HL-60/S4 treated with phorbol 12-myristate 13-acetate at 8.2 ng/mL for 4 days and 3 days (cell line): ENCODE results near the gene C5orf24.
"Not testable (repeated sequence)": the region's sequence is repeated elsewhere in the genome, so short reads cannot be mapped to it uniquely, and the experiment has no call there.

ENCODE experiments used
- in situ Hi-C: fragments of 300-500 bp; cut with MboI; formaldehyde crosslinking; loops from 2 replicates; pipeline ENCODE4 v1.15.0; 2022; ENCODE audit warnings: low sequenced_read_pairs

The C5orf24 gene

GRCh38 chr5:134845852-134846640 lies at the start of gene C5orf24:
C5orf24 (plus strand) TSS chr5:134845968; CDS start chr5:134854901, 8,933 bp downstream.
- in situ Hi-C loops = no loop called here

DNA sequence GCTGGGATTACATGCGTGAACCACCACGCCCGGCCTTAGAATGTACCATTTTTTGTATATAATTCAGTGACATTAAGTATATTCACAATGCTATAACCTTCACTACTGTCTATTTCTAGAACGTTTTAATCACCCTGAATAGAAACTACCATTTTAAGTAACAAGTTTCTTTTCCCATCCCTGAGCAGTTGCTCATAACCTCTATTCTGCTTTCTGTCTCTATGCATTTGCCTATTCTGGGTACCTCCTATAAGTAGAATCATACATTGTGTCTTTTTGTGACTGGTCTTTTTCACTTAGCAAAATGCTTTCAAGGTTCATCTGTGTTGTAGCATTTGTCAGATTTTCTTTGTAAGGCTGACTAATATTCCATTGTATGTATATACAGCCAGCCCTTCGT lies 47.3 kb upstream of the C5orf24 start:
- in situ Hi-C loops = no loop called here

DNA sequence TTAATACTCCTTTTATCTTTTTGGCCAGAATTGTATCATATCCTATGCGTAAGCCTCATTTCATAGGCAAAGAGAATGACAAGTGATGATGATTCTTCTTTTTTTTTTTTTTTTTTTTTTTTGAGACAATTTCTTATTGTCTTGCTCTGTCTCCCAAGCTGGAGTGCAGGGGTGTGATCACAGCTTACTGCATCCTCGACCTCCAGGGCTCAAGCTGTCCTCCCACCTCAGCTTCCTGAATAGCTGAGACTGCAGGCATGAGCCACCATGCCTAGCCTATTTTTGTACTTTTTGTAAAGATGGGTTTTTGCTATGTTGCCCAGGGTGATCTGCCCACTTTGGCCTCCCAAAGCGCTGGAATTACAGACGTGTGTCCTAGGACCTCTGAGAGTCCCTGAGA lies 41.9 kb upstream of the C5orf24 start:
- in situ Hi-C loops = no loop called here

- in situ Hi-C loops = no loop called here
Measured at GRCh38 chr5:134813407-134813806, 32.4 kb upstream of the C5orf24 start.

DNA sequence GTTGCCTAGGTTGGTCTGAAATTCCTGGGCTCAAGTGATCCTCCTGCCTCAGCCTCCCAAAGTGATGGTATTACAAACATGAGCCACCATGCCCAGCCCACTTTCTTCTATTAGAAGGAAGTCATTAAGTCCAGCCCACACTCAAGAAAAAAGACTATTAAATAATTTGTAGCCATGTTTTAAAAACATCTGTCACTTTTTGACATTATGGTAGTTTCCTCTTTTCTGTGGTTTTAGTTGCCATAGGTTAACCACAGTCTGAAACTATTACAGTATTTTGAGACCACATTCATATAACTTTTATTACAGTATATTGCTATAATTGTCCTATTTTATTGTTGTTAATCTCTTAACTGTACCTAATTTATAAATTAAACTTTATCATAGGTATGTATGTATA lies 31.9 kb upstream of the C5orf24 start:
- in situ Hi-C loops = no loop called here

GRCh38 chr5:134817006-134817405 lies 28.8 kb upstream of the C5orf24 start:
- in situ Hi-C loops = no loop called here

GRCh38 chr5:134818776-134819175 lies 27.0 kb upstream of the C5orf24 start:
- in situ Hi-C loops = no loop called here

DNA sequence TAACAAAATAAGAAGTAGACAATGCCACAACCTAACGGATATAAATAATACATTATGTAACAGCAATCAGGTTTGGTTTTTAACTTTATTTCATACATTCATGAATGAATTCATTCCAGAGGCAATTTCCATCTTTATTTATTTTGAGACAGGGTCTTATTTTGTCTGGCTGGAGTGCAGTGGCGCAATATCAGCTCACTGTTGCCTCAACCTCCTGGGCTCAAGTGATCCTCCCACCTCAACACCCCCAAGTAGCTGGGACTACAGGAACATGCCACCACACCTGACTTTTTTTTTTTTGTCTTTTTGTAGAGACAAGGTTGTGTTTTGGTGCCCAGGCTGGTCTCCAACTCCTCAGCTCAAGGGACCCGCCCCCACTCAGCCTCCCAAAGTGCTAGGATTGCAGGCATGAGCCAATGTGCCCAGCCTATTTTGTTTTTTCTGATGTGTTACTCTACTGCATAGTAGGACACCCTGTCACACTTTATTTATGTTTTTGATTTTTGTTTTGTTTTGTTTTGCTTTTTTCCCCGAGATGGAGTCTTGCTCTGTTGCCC lies 26.3 kb upstream of the C5orf24 start:
- in situ Hi-C loops = no loop called here

GRCh38 chr5:134821841-134822240 lies 23.9 kb upstream of the C5orf24 start:
- in situ Hi-C loops = no loop called here

DNA sequence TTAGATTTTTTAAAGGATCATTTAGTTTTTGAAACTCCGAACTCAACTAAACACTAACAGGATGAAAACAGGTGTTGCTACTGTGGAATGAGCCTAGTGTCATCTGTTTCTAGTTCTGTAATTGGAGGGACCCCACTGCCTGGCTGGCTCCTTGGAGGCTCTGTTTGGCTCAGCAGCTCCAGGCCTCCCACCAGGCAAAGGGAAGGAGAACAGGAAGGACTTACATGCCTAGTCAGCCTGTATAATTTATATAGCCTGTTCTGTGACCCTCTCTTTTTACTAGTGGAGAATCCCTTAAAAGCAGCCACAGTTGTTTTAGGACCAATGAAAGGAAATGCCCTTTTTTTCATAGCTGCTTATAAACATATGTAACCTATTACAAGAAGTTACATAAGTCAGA lies 21.1 kb upstream of the C5orf24 start:
- in situ Hi-C loops = no loop called here

GRCh38 chr5:134825212-134825611 lies 20.6 kb upstream of the C5orf24 start:
- in situ Hi-C loops = no loop called here

DNA sequence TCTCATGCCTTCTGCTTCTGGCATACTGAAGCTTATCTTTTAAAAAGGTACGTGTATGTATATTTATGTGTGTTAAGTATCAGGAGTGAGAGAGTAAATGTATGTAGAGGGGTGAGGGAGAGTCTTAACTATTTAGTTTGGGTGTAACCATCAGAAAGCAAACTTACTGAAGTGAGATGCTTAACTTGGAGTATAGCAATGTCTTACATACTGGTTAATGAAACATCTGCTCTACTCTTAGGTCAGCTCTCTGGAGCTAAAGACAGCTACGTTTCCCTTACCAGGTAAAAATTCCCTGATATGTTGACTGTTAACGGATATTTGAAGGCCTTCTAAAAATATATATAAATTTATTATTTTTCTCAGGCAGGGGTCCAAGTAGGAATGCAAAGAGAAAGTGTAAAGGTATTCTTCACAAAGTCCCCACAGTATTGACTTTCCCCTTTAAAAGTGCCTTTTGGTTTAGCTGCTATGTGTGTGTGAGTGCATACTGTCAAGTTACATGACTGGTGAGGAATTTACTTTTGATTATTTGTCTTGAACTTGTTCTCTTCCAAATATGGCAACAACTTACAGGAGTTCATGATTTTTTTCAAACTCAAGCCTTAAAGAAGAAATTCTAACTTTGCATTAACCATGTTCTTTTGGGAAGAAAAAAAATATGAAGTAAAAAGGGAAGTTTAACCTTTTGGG lies 12.3 kb upstream of the C5orf24 start:
- in situ Hi-C loops = no loop called here

DNA sequence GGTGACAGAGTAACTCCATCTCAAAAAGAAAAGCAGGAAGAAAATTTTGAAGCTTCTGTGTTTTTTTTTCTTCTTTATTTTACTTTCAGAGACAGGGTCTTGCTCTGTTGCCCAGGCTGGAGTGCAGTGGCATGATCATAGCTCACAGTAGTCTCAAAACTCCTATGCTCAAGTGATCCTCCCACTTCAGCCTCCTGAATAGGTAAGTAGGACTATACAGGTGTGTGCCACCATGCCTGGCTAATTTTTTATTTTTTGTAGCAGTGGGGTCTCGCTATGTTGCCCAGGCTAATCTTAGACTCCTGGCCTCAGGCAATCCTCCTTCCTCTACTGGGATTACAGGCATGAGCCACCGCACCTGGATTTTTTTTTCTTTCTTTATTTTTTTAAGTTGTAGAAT lies 10.1 kb upstream of the C5orf24 start:
- in situ Hi-C loops = no loop called here

- in situ Hi-C loops = no loop called here
Measured at GRCh38 chr5:134837530-134838181, 8.1 kb upstream of the C5orf24 start.

- in situ Hi-C loops = not testable (repeated sequence)
Measured at GRCh38 chr5:134838361-134838760, 7.4 kb upstream of the C5orf24 start.

GRCh38 chr5:134840811-134841210 lies 5.0 kb upstream of the C5orf24 start:
- in situ Hi-C loops = no loop called here

- in situ Hi-C loops = no loop called here
Measured at GRCh38 chr5:134844252-134844651, 1.5 kb upstream of the C5orf24 start.

GRCh38 chr5:134845335-134845851 lies 375 bp upstream of the C5orf24 start:
- in situ Hi-C loops = no loop called here

GRCh38 chr5:134846641-134846960 lies 833 bp downstream of the C5orf24 start:
- in situ Hi-C loops = no loop called here

DNA sequence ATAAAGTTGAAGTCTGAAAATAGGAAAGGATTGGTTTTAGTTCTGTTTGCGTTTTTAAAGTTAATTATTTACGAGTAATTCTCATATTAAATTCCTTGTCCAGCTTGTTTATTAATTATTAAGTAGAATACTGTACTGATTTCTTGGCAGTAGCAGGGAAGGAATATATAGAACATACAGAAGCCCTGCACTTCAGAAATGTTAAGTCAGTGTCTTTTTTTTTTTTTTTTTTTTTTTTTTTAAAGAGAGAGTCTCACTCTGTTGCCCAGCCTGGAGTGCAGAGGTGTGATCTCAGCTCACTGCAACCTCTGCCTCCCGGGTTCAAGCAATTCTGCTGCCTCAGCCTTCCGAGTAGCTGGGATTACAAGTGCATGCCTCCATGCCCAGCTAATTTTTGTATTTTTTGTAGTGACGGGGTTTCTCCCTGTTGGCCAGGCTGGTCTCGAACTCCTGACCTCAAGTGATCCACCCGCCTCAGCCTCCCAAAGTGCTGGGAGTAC lies 3.7 kb downstream of the C5orf24 start:
- in situ Hi-C loops = not testable (repeated sequence)

- in situ Hi-C loops = no loop called here
Measured at GRCh38 chr5:134851307-134851923, 5.6 kb downstream of the C5orf24 start.
